IPS-20b (cell line): ENCODE measurements around the gene SP110.
"Not testable (repeated sequence)": the region's sequence is repeated elsewhere in the genome, so short reads cannot be mapped to it uniquely, and the experiment has no call there.

Experiments used
- H3K27ac ChIP-seq: one replicate; pipeline ENCODE4 v1.5.1; 2013; ENCODE audit warnings: low read length
- H3K27me3 ChIP-seq: 2 replicates; pipeline ENCODE4 v1.6.1; 2013; ENCODE audit warnings: mild to moderate bottlenecking, low read length, inconsistent platforms; ENCODE audit not compliant: insufficient read depth
- H3K36me3 ChIP-seq: 2 replicates; pipeline ENCODE4 v1.6.1; 2013; ENCODE audit warnings: low read depth, mild to moderate bottlenecking, inconsistent platforms, low read length, moderate library complexity; ENCODE audit not compliant: insufficient read depth
- H3K4me1 ChIP-seq: 2 replicates; pipeline ENCODE4 v1.6.1; 2013; ENCODE audit warnings: mild to moderate bottlenecking, control low read depth, inconsistent platforms, low read length, moderate library complexity; ENCODE audit not compliant: insufficient read depth
- H3K4me3 ChIP-seq: 2 replicates; pipeline ENCODE4 v1.5.1; 2013; ENCODE audit warnings: mild to moderate bottlenecking, low read length, inconsistent platforms
- H3K9ac ChIP-seq: 2 replicates; pipeline ENCODE4 v1.6.1; 2013; ENCODE audit warnings: low read depth, mild to moderate bottlenecking, inconsistent platforms, low read length, moderate library complexity
- H3K9me3 ChIP-seq: 2 replicates; pipeline ENCODE4 v1.6.1; 2013; ENCODE audit warnings: mild to moderate bottlenecking, low read depth, low read length, inconsistent platforms; ENCODE audit not compliant: insufficient read depth

Gene SP110

DNA sequence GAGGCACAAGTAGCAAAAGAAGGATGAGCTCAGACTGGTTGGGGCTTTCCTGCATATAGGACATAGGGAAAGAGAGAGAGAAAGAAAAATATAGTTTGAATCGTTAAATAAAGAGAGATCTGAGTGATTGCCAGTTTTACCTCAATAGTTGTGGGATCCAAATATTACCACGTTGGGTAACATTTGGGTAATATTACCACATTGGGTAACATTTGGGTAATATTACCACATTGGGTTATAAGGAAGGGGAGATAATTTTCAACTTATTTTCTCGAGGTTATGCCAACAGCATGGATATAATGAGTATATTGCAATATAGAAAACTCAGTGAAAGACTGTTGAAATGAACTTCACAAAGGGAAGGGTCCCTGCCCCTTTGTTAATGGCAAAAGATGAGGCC is 26.4 kb upstream of the SP110 start:
- no peaks in the 10 kb centered on the region for H3K4me1 ChIP-seq
- H3K27ac ChIP-seq: no peak overlapping the region
- no peaks in the 10 kb centered on the region for H3K9me3 ChIP-seq
- no peaks in the 10 kb centered on the region for H3K36me3 ChIP-seq
- H3K9ac ChIP-seq: no peak overlapping the region
- no peaks in the 10 kb centered on the region for H3K27me3 ChIP-seq
- no peak overlapping the region for H3K4me3 ChIP-seq

DNA sequence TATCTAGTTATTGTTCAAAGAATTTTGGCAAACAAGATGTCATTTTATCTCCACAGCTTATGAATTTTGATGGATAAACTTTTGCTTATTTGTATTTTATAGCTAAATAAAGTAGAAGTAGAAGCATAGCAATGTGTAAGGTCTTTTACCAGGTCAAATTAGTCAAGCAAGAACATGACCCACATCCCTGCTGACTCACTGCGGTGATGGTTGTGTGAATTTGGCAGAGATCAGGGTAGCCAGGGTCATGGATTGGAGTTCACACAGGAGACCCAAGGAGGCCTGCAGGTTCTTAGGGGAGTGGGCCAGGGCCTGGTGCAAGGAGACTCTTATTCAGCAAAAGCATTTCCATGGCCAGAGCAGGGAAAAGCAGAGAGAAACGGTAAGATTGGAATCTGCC is 24.4 kb upstream of the SP110 start:
- Histone ChIP-seq H3K27me3 (no peaks in the 10 kb centered on the region), H3K4me1 (no peaks in the 10 kb centered on the region), H3K27ac (no peak overlapping the region), H3K4me3 (no peak overlapping the region), H3K9ac (no peak overlapping the region), H3K9me3 (no peaks in the 10 kb centered on the region), H3K36me3 (no peaks in the 10 kb centered on the region)

DNA sequence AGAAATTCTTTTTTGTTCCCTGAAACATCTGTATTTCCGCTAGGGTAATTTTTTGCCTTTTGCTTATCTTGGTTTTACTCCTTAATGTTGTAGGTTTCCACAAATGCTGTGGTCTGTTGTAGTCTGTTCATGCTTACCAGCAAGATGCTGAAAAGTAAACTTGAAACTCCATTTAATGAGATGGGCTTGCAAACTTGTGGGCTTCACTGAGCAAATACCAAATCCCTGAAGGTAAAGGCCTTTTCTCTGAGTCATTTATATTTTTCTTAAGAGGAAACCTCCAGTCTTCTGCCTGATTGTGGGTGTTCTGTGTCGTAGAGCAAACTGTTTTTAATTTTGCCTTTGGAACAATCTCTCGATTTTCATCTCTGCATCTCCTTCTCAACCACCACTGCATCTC is 15.1 kb upstream of the SP110 start:
- Histone ChIP-seq H3K4me3 (no peak overlapping the region), H3K36me3 (no peaks in the 10 kb centered on the region), H3K27me3 (no peaks in the 10 kb centered on the region), H3K9ac (no peak overlapping the region), H3K27ac (no peak overlapping the region), H3K9me3 (no peaks in the 10 kb centered on the region; the same call in 1 of the 2 replicates), H3K4me1 (peaks cover 1% of the 10 kb centered on the region; the same call in 1 of the 2 replicates)

GRCh38 chr2:230234122-230234722 is 14.4 kb upstream of the SP110 start:
- Histone ChIP-seq H3K4me1 (peaks cover 4% of the 10 kb centered on the region; the same call in 1 of the 2 replicates), H3K9ac (no peak overlapping the region), H3K9me3 (no peaks in the 10 kb centered on the region; the same call in 1 of the 2 replicates), H3K36me3 (no peaks in the 10 kb centered on the region), H3K4me3 (no peak overlapping the region), H3K27me3 (no peaks in the 10 kb centered on the region), H3K27ac (no peak overlapping the region)

GRCh38 chr2:230231251-230231650 is 11.5 kb upstream of the SP110 start:
- no peaks in the 10 kb centered on the region; the same call in 1 of the 2 replicates for H3K9me3 ChIP-seq
- no peak overlapping the region for H3K9ac ChIP-seq
- H3K27ac ChIP-seq: no peak overlapping the region
- H3K36me3 ChIP-seq: no peaks in the 10 kb centered on the region
- no peaks in the 10 kb centered on the region for H3K27me3 ChIP-seq
- peaks cover 4% of the 10 kb centered on the region; the same call in 1 of the 2 replicates for H3K4me1 ChIP-seq
- no peak overlapping the region for H3K4me3 ChIP-seq

- Histone ChIP-seq H3K27ac (no peak overlapping the region), H3K4me3 (no peak overlapping the region), H3K27me3 (no peaks in the 10 kb centered on the region), H3K36me3 (no peaks in the 10 kb centered on the region), H3K4me1 (peaks cover 4% of the 10 kb centered on the region; the same call in 1 of the 2 replicates), H3K9me3 (no peaks in the 10 kb centered on the region; the same call in 1 of the 2 replicates), H3K9ac (no peak overlapping the region)
These were observed 10.9 kb upstream of the SP110 start for GRCh38 chr2:230230496-230231200.

- Histone ChIP-seq H3K27me3 (no peaks in the 10 kb centered on the region), H3K27ac (no peak overlapping the region), H3K4me1 (peaks cover 4% of the 10 kb centered on the region; the same call in 1 of the 2 replicates), H3K4me3 (no peak overlapping the region), H3K36me3 (no peaks in the 10 kb centered on the region), H3K9me3 (no peaks in the 10 kb centered on the region; the same call in 1 of the 2 replicates), H3K9ac (no peak overlapping the region; the same call in 1 of the 2 replicates)
These were observed 10.3 kb upstream of the SP110 start for GRCh38 chr2:230230087-230230486.

DNA sequence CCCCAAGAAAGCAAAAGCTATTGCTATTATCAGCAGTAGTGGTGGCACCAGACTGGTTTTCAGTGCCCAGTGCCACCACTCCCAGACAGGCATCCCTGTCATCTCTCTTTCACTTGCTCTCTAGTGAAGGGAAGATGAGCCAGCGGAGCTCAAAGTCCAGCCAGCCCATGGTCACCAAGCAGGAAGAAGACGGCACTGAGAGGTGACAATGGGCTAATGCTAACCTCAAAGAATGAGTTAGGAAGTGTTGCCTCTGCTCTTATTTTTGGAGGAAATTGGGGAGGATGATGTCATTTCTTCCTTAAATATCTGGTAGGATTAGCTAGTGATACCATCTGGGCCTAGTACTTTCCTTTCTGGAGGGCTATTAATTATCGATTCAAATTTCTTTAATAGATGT is 7.4 kb upstream of the SP110 start:
- Histone ChIP-seq H3K27ac (no peak overlapping the region), H3K4me1 (peaks cover 4% of the 10 kb centered on the region; the same call in 1 of the 2 replicates), H3K36me3 (no peaks in the 10 kb centered on the region), H3K4me3 (no peak overlapping the region), H3K27me3 (no peaks in the 10 kb centered on the region), H3K9me3 (no peaks in the 10 kb centered on the region; the same call in 1 of the 2 replicates), H3K9ac (no peak overlapping the region)

DNA sequence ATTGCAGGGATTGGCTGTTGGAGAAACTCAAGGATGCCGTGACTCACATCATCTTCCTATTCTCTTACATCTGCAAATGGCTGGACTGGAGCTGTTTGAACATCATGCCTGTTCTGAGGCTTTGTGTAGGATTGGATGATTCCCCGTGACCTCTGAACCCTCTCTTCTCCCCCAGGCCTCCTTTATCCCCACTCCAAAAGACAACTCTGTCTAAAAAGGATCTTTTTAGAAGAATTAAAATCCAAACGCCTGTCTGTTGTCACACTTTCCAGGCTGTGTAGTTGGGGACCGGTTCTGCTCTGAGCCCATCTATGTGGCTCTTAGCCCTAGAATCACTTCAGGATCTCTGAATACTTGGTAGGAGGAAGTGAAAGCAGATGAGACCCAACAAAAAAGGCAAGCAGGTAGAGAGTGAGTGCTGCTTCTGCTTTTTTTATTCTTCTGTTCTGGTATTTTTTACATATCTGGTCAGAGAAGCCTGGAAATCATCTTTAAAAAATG is 6.3 kb upstream of the SP110 start:
- Histone ChIP-seq H3K27ac (no peak overlapping the region), H3K9me3 (no peaks in the 10 kb centered on the region; the same call in 1 of the 2 replicates), H3K36me3 (no peaks in the 10 kb centered on the region), H3K27me3 (no peaks in the 10 kb centered on the region), H3K4me3 (no peak overlapping the region), H3K9ac (no peak overlapping the region), H3K4me1 (peaks cover 4% of the 10 kb centered on the region; the same call in 1 of the 2 replicates)

DNA sequence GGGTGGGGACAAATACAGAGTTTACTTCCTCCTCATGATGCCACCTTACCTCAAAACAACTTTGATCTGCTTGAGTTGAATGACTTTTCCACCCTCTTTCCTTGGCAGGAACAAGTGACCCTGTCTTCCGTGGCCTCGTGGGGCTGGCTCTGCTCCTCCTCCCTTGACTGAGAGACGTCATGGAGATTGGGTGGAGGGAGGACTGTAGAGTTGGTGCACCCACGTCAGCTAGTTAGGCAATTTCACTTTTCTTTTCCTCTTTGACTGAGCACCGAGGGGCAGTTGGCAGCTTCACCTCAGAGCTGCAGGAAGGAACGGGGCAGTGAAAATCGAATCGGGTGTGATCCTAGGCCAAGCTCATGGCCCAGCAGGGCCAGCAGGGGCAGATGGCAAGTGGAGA is 5.7 kb upstream of the SP110 start, which contains the start of gene SP140:
Gene SP140 (plus strand): TSS at position 251 of the 400 bp plus-strand sequence. CDS start 109 bp downstream, at position 360.
- Histone ChIP-seq H3K4me3 (no peak within 1 kb of the TSS), H3K4me1 (peaks cover 4% of the 10 kb centered on the region; the same call in 1 of the 2 replicates), H3K27me3 (no peaks in the 10 kb centered on the region), H3K36me3 (no peaks in the 10 kb centered on the region), H3K27ac (no peak within 1 kb of the TSS), H3K9ac (no peak within 1 kb of the TSS), H3K9me3 (no peaks in the 10 kb centered on the region)

DNA sequence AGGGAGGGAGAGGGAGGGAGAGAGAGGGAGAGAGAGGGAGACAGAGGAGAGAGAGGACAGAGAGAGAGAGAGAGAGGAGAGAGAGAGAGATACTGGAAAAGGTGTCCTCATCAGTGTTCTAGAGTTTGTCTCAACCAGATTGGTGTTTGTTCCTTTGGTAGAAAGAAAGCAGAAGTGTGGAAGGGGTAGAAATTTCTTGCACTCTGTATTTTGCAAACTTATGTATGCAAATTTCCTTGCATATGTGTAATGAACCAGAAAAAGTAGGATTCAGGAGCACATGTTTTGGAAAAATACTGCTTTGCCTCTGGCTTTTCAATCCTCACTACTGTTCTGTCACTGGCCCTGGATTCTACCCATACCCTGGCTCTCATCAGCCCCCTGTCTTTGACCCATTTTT is 4.7 kb upstream of the SP110 start:
- Histone ChIP-seq H3K9ac (no peak overlapping the region), H3K4me3 (no peak overlapping the region), H3K9me3 (no peaks in the 10 kb centered on the region), H3K4me1 (no peaks in the 10 kb centered on the region; the same call in 1 of the 2 replicates), H3K27ac (no peak overlapping the region), H3K27me3 (no peaks in the 10 kb centered on the region), H3K36me3 (no peaks in the 10 kb centered on the region)

- H3K27ac ChIP-seq, H3K4me1 ChIP-seq, H3K36me3 ChIP-seq, H3K27me3 ChIP-seq, H3K4me3 ChIP-seq, H3K9ac ChIP-seq, H3K9me3 ChIP-seq: not testable (repeated sequence)
These were observed 3.0 kb upstream of the SP110 start for GRCh38 chr2:230222829-230223228.
